H9 (cell line): ENCODE data around the gene PGLYRP4. TPM values are rescaled to one million over a fixed set of nuclear protein-coding genes. Genes with fewer than 3 reads are reported as not detected.

Experiments
- DNase-seq: peaks from one replicate; pipeline ENCODE4 v3.0.0-alpha.2; 2017
- H2AFZ ChIP-seq: one replicate; pipeline ENCODE4 v1.6.1; 2013; ENCODE audit warnings: mild to moderate bottlenecking, low read length, control low read depth, moderate library complexity
- H2AK5ac ChIP-seq: 2 replicates; pipeline ENCODE4 v1.6.1; 2013; ENCODE audit warnings: low read length, control low read depth, mixed read lengths; ENCODE audit not compliant: insufficient read length
- H2BK120ac ChIP-seq: one replicate; pipeline ENCODE4 v1.6.1; 2013; ENCODE audit warnings: low read depth, mild to moderate bottlenecking, low read length, control low read depth, inconsistent platforms; ENCODE audit not compliant: poor library complexity, severe bottlenecking
- H2BK12ac ChIP-seq: 2 replicates; pipeline ENCODE4 v1.6.1; 2013; ENCODE audit warnings: low read length, control low read depth, mixed read lengths, low read depth; ENCODE audit not compliant: insufficient read length
- H2BK15ac ChIP-seq: 2 replicates; pipeline ENCODE4 v1.6.1; 2013; ENCODE audit warnings: low read depth, low read length, control low read depth
- H2BK20ac ChIP-seq: one replicate; pipeline ENCODE4 v1.6.1; 2013; ENCODE audit warnings: low read depth, mild to moderate bottlenecking, low read length, control low read depth, inconsistent platforms; ENCODE audit not compliant: poor library complexity, severe bottlenecking
- H2BK5ac ChIP-seq: 2 replicates; pipeline ENCODE4 v1.6.1; 2013; ENCODE audit warnings: low read length, control low read depth, mixed read lengths; ENCODE audit not compliant: insufficient read length
- H3K14ac ChIP-seq: 2 replicates; pipeline ENCODE4 v1.6.1; 2013; ENCODE audit warnings: low read length, control low read depth; ENCODE audit not compliant: insufficient read depth
- H3K18ac ChIP-seq: 2 replicates; pipeline ENCODE4 v1.6.1; 2013; ENCODE audit warnings: low read depth, mild to moderate bottlenecking, mixed read lengths, low read length, control low read depth; ENCODE audit not compliant: insufficient read length
- H3K23ac ChIP-seq: 2 replicates; pipeline ENCODE4 v1.6.1; 2013; ENCODE audit warnings: low read length, control low read depth, mixed read lengths, low read depth; ENCODE audit not compliant: insufficient read length
- H3K23me2 ChIP-seq: 2 replicates; pipeline ENCODE4 v1.6.1; 2013; ENCODE audit warnings: low read depth, mild to moderate bottlenecking, mixed read lengths, low read length, control low read depth; ENCODE audit not compliant: insufficient read length, poor library complexity, severe bottlenecking
- H3K27ac ChIP-seq: 2 replicates; pipeline ENCODE4 v1.5.1; 2013; ENCODE audit warnings: low read length, control low read depth, mixed read lengths, low read depth; ENCODE audit not compliant: insufficient read length
- H3K27me3 ChIP-seq: 2 replicates; pipeline ENCODE4 v1.6.1; 2013; ENCODE audit warnings: low read length, control low read depth, inconsistent platforms; ENCODE audit not compliant: insufficient read depth
- H3K4ac ChIP-seq: 2 replicates; pipeline ENCODE4 v1.6.1; 2013; ENCODE audit warnings: low read depth, mild to moderate bottlenecking, control low read depth, inconsistent platforms, low read length, moderate library complexity
- H3K4me1 ChIP-seq: 2 replicates; pipeline ENCODE4 v1.6.1; 2013; ENCODE audit warnings: low read length, control low read depth, inconsistent platforms; ENCODE audit not compliant: insufficient read depth
- H3K4me2 ChIP-seq: 2 replicates; pipeline ENCODE4 v1.6.1; 2013; ENCODE audit warnings: low read length, control low read depth, mixed read lengths; ENCODE audit not compliant: insufficient read length, insufficient read depth
- H3K56ac ChIP-seq: 2 replicates; pipeline ENCODE4 v1.6.1; 2013; ENCODE audit warnings: low read depth, mild to moderate bottlenecking, mixed read lengths, low read length, control low read depth; ENCODE audit not compliant: insufficient read length
- H3K79me1 ChIP-seq: 2 replicates; pipeline ENCODE4 v1.6.1; 2013; ENCODE audit warnings: low read depth, mild to moderate bottlenecking, moderate library complexity, low read length, control low read depth, inconsistent platforms; ENCODE audit not compliant: insufficient read depth, poor library complexity, severe bottlenecking
- H3K79me2 ChIP-seq: 2 replicates; pipeline ENCODE4 v1.6.1; 2013; ENCODE audit warnings: low read length, control low read depth, inconsistent platforms; ENCODE audit not compliant: insufficient read depth
- H3K9ac ChIP-seq: 2 replicates; pipeline ENCODE4 v1.6.1; 2013; ENCODE audit warnings: low read length, control low read depth, mixed read lengths; ENCODE audit not compliant: insufficient read length; ENCODE audit errors: extremely low read depth
- H3K9me3 ChIP-seq: one replicate; pipeline ENCODE4 v1.6.1; 2013; ENCODE audit warnings: low read depth, low read length, inconsistent platforms; ENCODE audit not compliant: control insufficient read depth
- H3T11ph ChIP-seq: one replicate; pipeline ENCODE4 v1.6.1; 2013; ENCODE audit warnings: mild to moderate bottlenecking, low read length, control low read depth, inconsistent platforms
- H4K20me1 ChIP-seq: one replicate; pipeline ENCODE4 v1.6.1; 2013; ENCODE audit not compliant: control insufficient read depth, insufficient read length, insufficient read depth
- H4K5ac ChIP-seq: 2 replicates; pipeline ENCODE4 v1.6.1; 2013; ENCODE audit warnings: low read depth, mild to moderate bottlenecking, mixed read lengths, low read length, control low read depth; ENCODE audit not compliant: insufficient read length
- H4K8ac ChIP-seq: replicated peaks from 2 replicates; pipeline ENCODE4 v1.6.1; 2013; ENCODE audit warnings: low read length, control low read depth, mixed read lengths, low read depth; ENCODE audit not compliant: insufficient read length
- H4K91ac ChIP-seq: 2 replicates; pipeline ENCODE4 v1.6.1; 2013; ENCODE audit warnings: low read depth, mild to moderate bottlenecking, moderate library complexity, mixed read lengths, low read length, control low read depth; ENCODE audit not compliant: insufficient read length
- H3K27ac Mint-ChIP-seq, 3 experiments: 2 replicates in 2 of 3; 3 replicates in 1 of 3; pipeline ENCODE4 v1.8.0; 2020 to 2021; ENCODE audit warnings: mixed read lengths in 3 of 3, mild to moderate bottlenecking in 1 of 3, moderate library complexity in 1 of 3
- H3K27me3 Mint-ChIP-seq: 2 replicates; pipeline ENCODE4 v1.8.0; 2021; ENCODE audit warnings: low read depth, mild to moderate bottlenecking, moderate library complexity, mixed read lengths
- H3K36me3 Mint-ChIP-seq, 3 experiments: 2 replicates in 2 of 3; 3 replicates in 1 of 3; pipeline ENCODE4 v1.8.0; 2020 to 2021; ENCODE audit warnings: low read depth in 3 of 3, mixed read lengths in 3 of 3; ENCODE audit not compliant: insufficient read depth in 1 of 3
- H3K4me1 Mint-ChIP-seq, 2 experiments: 2 replicates each; pipeline ENCODE4 v1.8.0; 2020; ENCODE audit warnings: mixed read lengths in 2 of 2
- H3K4me3 Mint-ChIP-seq, 2 experiments: 2 replicates in 1 of 2; 3 replicates in 1 of 2; pipeline ENCODE4 v1.8.0; 2020 to 2021; ENCODE audit warnings: mild to moderate bottlenecking in 2 of 2, mixed read lengths in 2 of 2, moderate library complexity in 1 of 2
- H3K9me3 Mint-ChIP-seq, 2 experiments: 2 replicates in 1 of 2; 3 replicates in 1 of 2; pipeline ENCODE4 v1.8.0; 2020; ENCODE audit warnings: mild to moderate bottlenecking in 2 of 2, mixed read lengths in 2 of 2, moderate library complexity in 1 of 2
- WGBS: extraction: QIAGEN DNeasy Blood & Tissue Kit; methylation state at CpG from one replicate; pipeline ENCODE4 v1.1.7; 2013; ENCODE audit warnings: missing lambda C conversion rate, low lambda C conversion rate, mixed read lengths; ENCODE audit not compliant: insufficient read length; ENCODE audit errors: extremely low coverage; 5-methylcytosine and 5-hydroxymethylcytosine counted together
- long read RNA-seq: library from polyadenylated mRNA; unstranded; transcript quantifications from one replicate; pipeline ENCODE4 v2.0.0, GENCODE V29; 2020
- total RNA-seq: library from RNA; stranded (reverse); gene quantifications from 2 replicates; pipeline ENCODE4 v1.2.1, GENCODE V29; 2021
- TF ChIP-seq, protein P1 (sequence below): fragments of 200-600 bp; sonication (generic); conservative IDR thresholded peaks from 3 replicates; pipeline ENCODE4 v1.8.0; 2021; ENCODE audit warnings: antibody characterized with exemption, mild to moderate bottlenecking

The PGLYRP4 gene, protein sequence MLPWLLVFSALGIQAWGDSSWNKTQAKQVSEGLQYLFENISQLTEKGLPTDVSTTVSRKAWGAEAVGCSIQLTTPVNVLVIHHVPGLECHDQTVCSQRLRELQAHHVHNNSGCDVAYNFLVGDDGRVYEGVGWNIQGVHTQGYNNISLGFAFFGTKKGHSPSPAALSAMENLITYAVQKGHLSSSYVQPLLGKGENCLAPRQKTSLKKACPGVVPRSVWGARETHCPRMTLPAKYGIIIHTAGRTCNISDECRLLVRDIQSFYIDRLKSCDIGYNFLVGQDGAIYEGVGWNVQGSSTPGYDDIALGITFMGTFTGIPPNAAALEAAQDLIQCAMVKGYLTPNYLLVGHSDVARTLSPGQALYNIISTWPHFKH
- total RNA-seq, result not detected in 2 replicates
- long read RNA-seq, result 0 reads

DNA sequence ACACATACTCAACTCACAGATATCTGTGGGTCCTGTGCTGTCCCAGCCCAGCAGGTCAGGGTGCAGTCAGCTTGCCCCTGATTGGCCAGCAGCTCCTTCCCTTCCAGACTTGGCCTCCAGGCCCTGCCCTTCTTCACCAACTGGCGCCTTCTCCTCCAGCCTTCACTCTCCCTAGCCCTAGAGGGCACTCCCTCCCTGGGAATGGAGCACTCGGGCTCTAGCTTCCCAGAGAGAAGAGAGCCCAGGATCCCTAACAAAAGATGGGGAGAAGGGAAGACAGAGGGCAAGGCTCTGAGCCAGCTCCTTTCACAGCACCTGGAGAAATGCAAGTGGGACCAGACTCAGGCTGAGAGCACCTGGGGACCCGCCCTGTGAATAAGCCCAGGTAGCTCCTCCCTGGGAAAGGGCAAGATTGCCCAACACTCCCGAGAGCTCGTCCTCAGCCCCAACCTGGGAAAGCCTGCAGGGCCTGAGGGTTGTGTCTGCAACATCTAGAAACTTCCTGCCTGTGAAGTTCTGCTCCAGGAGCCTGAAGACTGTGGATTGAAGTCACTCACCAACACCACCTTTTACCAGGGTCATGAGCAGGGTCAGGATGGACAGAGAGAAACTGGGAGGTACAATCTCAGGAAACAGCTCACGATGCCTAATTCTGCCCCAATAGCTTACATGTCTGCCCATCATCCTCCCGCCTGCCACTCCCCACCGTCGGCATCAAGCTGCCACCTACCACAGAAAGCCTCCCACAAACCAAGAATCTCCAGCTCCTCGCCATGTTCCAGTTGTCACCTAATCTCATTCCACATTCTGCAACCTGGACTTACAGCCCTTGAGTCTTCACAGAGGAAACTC lies at the start of gene PGLYRP4:
Gene PGLYRP4, minus strand, starts transcription at position 331 of the 852 bp plus-strand sequence. CDS start 909 bp downstream, outside the sequence.
- H2BK15ac ChIP-seq, result no peak within 1 kb of the TSS
- H3K27me3 ChIP-seq, result no peaks in the 10 kb centered on the region
- no peak within 1 kb of the TSS for H3K9ac ChIP-seq
- no peak within 1 kb of the TSS; a peak in 1 of 7 replicates for H3K27ac Mint-ChIP-seq
- peak; percentile 58 for DNase-seq
- H3T11ph ChIP-seq, result no peak within 1 kb of the TSS
- no peaks in the 10 kb centered on the region for H3K79me1 ChIP-seq
- H3K23ac ChIP-seq, result no peak within 1 kb of the TSS
- H2BK20ac ChIP-seq, result no peak within 1 kb of the TSS
- no peak within 1 kb of the TSS for H2BK120ac ChIP-seq
- H2AK5ac ChIP-seq, result no peak within 1 kb of the TSS
- H3K23me2 ChIP-seq, result no peaks in the 10 kb centered on the region
- no peak within 1 kb of the TSS for H2AFZ ChIP-seq
- H4K8ac ChIP-seq, result no peak within 1 kb of the TSS
- no peak within 1 kb of the TSS for H3K18ac ChIP-seq
- WGBS, result no CpG with 5 or more reads among the region's 10 CpGs
- H3K9me3 ChIP-seq, result no peaks in the 10 kb centered on the region
- H3K4me1 ChIP-seq, result no peaks in the 10 kb centered on the region
- no peak within 1 kb of the TSS for H3K56ac ChIP-seq
- H2BK5ac ChIP-seq, result no peak within 1 kb of the TSS
- no peak within 1 kb of the TSS for H4K91ac ChIP-seq
- H2BK12ac ChIP-seq, result no peak within 1 kb of the TSS
- H4K5ac ChIP-seq, result no peak within 1 kb of the TSS
- H3K79me2 ChIP-seq, result no peaks in the 10 kb centered on the region
- peaks cover 30% of the 10 kb centered on the region for H3K27me3 Mint-ChIP-seq
- no peak within 1 kb of the TSS for H3K4ac ChIP-seq
- no peak within 1 kb of the TSS for H3K27ac ChIP-seq
- TF ChIP-seq, protein P1, sequence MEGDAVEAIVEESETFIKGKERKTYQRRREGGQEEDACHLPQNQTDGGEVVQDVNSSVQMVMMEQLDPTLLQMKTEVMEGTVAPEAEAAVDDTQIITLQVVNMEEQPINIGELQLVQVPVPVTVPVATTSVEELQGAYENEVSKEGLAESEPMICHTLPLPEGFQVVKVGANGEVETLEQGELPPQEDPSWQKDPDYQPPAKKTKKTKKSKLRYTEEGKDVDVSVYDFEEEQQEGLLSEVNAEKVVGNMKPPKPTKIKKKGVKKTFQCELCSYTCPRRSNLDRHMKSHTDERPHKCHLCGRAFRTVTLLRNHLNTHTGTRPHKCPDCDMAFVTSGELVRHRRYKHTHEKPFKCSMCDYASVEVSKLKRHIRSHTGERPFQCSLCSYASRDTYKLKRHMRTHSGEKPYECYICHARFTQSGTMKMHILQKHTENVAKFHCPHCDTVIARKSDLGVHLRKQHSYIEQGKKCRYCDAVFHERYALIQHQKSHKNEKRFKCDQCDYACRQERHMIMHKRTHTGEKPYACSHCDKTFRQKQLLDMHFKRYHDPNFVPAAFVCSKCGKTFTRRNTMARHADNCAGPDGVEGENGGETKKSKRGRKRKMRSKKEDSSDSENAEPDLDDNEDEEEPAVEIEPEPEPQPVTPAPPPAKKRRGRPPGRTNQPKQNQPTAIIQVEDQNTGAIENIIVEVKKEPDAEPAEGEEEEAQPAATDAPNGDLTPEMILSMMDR, result 0 out of 3 replicates have a peak, but pooled peaks have one; percentile 8
- no peak within 1 kb of the TSS for H3K4me2 ChIP-seq
- H3K9me3 Mint-ChIP-seq, result no peaks in the 10 kb centered on the region
- H4K20me1 ChIP-seq, result no peaks in the 10 kb centered on the region
- H3K14ac ChIP-seq, result no peak within 1 kb of the TSS
- peaks cover 0 to 1% of the 10 kb centered on the region in 2 experiments; a peak in 1 of 4 replicates for H3K4me1 Mint-ChIP-seq
- H3K4me3 Mint-ChIP-seq, result no peak within 1 kb of the TSS
- H3K36me3 Mint-ChIP-seq, result no peaks in the 10 kb centered on the region; a peak in 1 of 7 replicates
